Suppressor macrophage (primary cell): ENCODE results near the gene EPHA8.

Experiments used
- DNase-seq, 4 experiments: peaks; one replicate each; pipeline ENCODE4 v3.0.0-alpha.2; 2020 to 2022
- total RNA-seq, 17 experiments: gene quantifications; one replicate each; lab custom pipeline; 2026; ENCODE audit warnings: mixed read lengths in 6 of 17, inconsistent platforms in 3 of 17; lab: John Stamatoyannopoulos, UW

EPHA8 gene
- 0 to 3.4 (median 0) reads per million in 17 experiments for total RNA-seq

- DNase-seq, result no peak
Measured at GRCh38 chr1:22562584-22563583, at the start of gene EPHA8. Gene EPHA8, plus strand, starts transcription at chr1:22563489. Its CDS starts 147 bp downstream, at chr1:22563636.

GRCh38 chr1:22516906-22517571, 46.2 kb upstream of the EPHA8 start:
- DNase-seq, result no peak

GRCh38 chr1:22517956-22518355, 45.3 kb upstream of the EPHA8 start:
- DNase-seq, result no peak

DNA sequence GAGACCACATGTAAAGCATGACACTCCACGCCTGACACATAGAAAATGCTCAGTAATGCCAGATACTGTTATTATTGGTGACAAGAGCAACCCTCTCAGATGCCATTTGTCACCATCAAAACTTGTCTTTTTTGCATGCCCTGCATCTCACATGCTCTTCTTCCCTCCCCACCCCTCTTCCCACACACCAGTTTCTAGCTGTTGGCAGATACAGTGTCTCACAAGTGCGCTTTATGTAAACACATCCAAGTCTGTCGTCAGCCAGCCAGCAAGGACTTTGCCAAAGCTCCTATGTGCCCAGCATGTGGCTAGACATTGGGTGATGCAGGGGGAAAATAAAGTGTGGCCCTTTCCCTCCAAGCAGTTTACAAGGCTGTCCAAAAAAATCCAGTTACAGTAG, 44.9 kb upstream of the EPHA8 start:
- no peak for DNase-seq

GRCh38 chr1:22520871-22521270, 42.4 kb upstream of the EPHA8 start:
- DNase-seq, result no peak

DNA sequence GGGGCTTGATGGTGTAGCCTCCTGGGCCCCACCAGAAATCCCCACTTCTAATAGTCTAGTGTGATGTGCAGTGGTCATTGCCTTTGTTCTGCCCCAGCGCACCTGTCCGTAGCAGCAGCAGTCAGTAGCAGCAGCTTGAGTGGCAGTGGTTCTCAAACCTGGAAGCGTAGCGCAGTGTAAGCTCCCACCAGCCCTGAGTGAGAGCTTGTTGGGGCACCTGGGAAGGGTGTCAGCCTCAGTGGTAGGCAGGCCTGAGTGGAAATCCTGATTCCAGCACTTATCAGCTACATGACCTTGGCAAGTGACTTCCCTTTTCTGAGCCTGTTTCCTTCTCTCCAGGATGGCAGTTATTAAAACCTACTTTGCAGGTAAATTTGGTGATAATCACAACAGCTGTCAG, 41.6 kb upstream of the EPHA8 start:
- DNase-seq, result no peak

- no peak for DNase-seq
Measured at GRCh38 chr1:22522221-22522743, 41.0 kb upstream of the EPHA8 start.

GRCh38 chr1:22524481-22524880, 38.8 kb upstream of the EPHA8 start:
- peak; percentile 12 to 57 (median 40) for DNase-seq

GRCh38 chr1:22525211-22525610, 38.1 kb upstream of the EPHA8 start:
- no peak for DNase-seq

GRCh38 chr1:22525646-22526045, 37.6 kb upstream of the EPHA8 start:
- no peak for DNase-seq

- no peak for DNase-seq
Measured at GRCh38 chr1:22526098-22526497, 37.2 kb upstream of the EPHA8 start.

DNA sequence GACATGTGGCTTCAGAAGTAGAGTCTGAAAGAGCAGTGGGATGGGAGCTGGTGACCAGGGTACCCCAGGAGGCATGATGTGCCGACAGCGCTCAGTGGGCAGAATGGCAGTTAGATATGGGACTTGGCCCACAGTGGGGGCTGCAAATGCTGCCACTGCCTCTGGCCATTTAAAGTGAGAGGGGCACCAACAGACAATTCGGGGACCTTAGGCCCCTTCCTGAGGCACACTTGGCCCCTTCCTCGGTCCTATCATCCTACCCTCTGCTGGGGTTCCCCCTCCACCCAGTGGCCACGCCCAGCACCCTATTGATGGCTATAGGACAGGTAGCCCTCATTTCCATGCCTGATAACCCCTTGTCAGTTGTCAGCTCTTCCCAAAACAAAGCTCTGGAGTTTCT, 36.6 kb upstream of the EPHA8 start:
- no peak for DNase-seq

DNA sequence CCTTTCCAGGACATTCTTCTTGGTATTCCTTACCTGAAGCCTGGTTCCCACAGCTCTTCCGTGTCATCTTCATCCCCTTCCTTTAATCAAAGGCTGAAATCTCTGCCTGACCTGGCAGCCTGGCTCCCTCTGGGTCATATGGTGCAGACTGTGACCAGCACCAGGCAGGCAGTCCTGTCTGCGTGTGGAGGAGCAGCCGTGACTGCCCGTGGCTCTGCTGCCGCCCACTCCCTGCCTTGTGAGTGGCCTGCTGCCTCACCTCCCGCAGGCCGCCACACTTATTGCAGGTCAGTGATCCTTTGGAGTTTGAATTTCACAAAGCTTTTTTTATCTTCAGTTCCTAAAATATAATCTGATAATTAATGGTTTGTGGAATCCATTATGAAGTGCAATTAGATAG, 36.2 kb upstream of the EPHA8 start:
- DNase-seq, result no peak

DNA sequence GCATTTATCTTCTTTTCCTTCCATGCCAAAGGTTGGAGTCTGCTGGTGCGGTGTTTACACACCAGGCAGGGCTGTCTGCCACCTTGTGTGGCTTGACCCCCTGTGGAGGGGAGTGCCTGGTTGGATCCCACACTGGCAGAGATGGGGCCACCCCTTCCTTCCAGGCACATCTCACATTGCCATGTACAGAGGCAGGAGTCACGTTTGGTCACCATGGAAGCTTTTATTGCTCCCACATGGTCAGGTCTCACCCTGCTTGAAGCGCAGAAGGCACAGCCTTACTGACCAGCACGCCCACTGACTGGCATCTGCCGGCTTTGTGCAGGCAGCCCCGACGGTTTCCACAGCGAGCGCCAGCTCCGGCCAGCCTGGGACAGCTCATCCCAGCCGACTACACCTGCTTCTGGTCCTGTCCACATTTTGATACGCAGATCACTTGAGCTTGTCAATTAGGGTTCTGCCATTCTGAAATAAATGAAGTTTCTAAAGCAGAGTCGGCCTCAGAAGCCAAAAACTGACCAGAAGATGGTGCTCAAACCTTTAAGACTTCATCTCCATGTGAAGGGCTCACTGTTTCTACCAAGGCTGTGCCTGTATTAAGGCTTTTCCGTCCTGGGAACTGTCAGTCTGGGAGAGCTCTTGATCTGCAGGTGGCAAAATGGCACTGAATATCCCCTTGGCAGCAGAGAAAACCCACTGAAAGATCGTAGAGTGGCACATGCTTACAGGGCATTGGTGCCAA, 35.6 kb upstream of the EPHA8 start:
- peak in 2 of 4 experiments; percentile 7 to 14 for DNase-seq

DNA sequence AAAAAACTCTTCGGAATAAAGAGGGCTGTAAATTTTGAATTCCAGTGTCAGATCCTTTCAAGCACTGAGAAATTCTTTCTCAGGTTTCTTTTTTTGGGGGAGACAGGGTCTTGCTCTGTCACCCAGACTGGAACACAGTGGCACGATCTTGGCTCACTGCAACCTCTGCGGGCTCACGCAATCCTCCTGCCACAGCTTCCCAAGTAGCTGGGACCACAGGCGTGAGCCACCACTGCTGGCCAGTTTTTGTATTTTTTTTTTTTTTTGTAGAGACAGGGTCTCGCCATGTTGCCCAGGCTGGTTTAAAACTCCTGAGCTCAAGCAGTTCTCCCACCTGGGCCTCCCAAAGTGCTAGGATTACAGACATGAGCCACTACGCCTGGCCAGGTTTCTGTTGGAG, 34.8 kb upstream of the EPHA8 start:
- DNase-seq, result no peak

GRCh38 chr1:22529901-22530621, 33.2 kb upstream of the EPHA8 start:
- DNase-seq, result no peak

GRCh38 chr1:22530715-22531114, 32.6 kb upstream of the EPHA8 start:
- no peak for DNase-seq

DNA sequence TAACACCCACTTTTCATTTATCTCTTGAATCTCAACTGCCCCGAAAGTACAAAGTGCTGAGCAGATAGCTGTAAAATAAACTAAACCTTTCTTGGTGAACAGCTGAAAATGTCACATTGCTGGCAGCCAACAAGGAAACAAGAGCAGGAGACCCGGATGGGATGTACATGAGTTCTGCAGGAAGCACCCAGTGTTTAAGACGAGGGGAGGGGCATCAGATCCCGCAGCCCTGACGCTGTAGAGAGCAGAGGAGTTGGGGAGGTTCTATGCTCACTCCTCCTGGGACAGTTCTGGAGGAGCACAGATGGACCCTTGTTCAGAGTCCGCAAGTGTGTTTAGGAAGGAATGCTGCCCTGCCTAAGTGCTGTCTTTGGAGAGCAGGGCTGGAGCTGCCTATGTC, 32.0 kb upstream of the EPHA8 start:
- DNase-seq, result no peak

DNA sequence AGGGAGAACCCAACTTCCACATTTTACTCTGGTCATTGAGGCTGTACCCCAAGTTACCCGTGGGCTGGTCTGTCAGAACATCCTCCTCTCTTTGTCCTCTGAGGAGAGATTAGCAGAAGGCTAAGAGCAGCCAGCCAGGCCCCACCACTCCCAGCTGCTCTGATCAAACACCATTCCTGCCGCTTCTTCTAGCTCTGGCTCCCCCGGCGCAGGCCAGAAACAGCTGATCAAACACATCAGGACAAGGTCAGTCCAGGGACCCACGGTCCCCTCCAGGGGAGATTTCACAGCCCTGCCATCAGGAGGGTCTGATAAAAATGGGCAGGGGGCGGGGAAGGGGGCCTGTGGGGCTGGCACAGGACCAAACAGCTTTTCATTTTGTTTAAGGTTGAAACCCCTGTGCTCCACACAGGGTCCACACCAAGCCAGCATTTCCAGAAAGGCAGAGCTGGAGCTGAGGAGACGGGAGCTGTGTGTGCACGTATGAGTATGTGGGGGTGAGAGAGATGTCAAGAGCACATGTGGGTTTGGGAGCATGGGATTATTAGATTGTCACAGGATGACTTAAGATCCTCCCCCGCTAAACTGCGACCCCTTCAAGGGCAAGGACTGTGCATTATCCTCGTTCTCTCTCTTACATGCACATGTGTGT, 29.9 kb upstream of the EPHA8 start:
- no peak for DNase-seq

GRCh38 chr1:22534951-22535350, 28.3 kb upstream of the EPHA8 start:
- no peak for DNase-seq

DNA sequence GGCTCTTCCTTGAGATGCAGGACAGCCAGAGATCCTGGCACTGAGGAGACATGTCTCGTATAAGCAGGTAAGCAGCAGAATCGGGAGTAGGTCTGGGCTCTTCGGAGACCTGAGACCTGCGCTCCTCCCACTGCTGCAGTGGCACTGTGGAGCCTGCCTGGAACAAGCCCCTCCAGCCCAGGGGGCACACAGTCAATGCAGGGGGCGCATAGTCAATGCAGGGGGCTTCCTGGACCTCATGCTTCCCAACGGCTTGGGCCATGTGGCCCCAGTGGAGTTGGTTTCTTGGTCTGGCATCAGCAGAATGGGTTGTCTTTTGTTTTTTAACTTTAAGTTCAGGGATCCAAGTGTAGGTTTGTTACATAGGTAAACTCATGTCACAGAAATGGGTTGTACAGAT, 27.9 kb upstream of the EPHA8 start:
- no peak for DNase-seq

- DNase-seq, result no peak
Measured at GRCh38 chr1:22536506-22536905, 26.8 kb upstream of the EPHA8 start.
